ENCODE results near the gene MFAP4.

Gene MFAP4

DNA sequence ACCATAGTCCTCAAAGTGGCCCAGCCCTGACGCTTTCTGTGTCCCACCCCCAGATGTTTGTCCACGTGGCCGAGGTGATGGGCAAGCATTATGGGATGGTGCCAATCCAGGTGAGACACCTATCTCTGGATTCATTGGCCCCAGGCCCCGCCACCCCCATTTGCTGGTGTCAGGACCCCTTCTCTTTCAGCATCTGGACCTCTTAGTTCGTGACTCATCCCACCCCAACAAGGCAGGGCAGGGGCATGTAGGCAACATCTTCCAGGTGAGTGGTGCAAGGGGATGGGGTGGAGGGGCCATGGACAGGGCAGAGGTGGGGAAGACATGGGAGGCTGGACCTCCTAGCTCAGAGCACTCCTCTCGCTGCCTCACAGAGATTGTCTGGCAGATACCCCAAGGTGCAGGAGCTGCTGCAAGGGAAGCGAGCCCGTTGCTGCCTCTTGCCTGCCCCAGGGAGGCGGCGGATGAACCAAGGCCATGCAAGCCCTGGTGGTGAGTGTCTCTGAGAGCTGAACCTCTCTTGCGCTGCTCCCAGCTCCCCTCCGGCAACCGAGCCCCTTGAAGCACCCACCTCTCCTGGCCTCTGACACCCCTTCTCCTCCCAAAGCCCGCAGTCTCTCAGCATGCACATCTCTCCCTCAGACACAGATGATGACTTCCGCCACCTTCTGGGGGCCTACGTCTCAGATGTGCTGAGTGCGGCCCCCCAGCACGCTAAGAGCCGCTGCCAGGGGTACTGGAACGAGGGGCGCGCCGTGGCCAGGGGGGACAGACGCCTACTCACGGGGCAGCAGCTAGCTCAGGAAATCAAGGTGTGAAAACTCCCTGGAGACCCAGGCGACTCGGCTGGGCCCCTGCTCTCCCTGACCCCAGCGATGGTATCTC is 27.6 kb upstream of the MFAP4 start:
- Histone ChIP-seq H3K79me1 (replicated peaks; ENCODE audit: low read length, poor library complexity, severe bottlenecking) (no peaks in the 10 kb centered on the region), H3K23ac (ENCODE audit: low read length in 2 of 2) (no peak overlapping the region), H2BK5ac (ENCODE audit: low read depth, low read length, poor library complexity, severe bottlenecking) (no peak overlapping the region), H3K27ac (ENCODE audit: low read length, poor library complexity, severe bottlenecking) (no peak overlapping the region), H3K27me3 (ENCODE audit: control insufficient read depth in 1 of 2, insufficient read depth in 1 of 2, low read length in 2 of 2) (peaks cover 0 to 62% of the 10 kb centered on the region in 2 experiments), H2AFZ (ENCODE audit: low read depth, low read length) (no peak overlapping the region), H2BK120ac (ENCODE audit: low read depth, low read length) (no peak overlapping the region), H3K4ac (ENCODE audit: low read depth in 1 of 2, low read length in 2 of 2) (peak overlapping the region in 1 of 2 experiments; percentile 37), H4K8ac (ENCODE audit: low read length) (no peak overlapping the region), H3K9me3 (ENCODE audit: control insufficient read depth, low read length) (no peaks in the 10 kb centered on the region), H3K4me1 (ENCODE audit: control insufficient read depth, insufficient read depth, low read depth, low read length) (peaks cover 13% of the 10 kb centered on the region), H3K4me2 (ENCODE audit: low read length, poor library complexity, severe bottlenecking) (no peak overlapping the region), H3K9ac (ENCODE audit: low read length) (no peak overlapping the region), H3K4me3 (ENCODE audit: insufficient read depth in 1 of 2, low read depth in 1 of 2, low read length in 2 of 2) (no peak overlapping the region), H2AK5ac (ENCODE audit: low read length, severe bottlenecking) (no peak overlapping the region), H4K91ac (ENCODE audit: low read length) (no peak overlapping the region), H2BK12ac (ENCODE audit: low read length in 2 of 2) (no peak overlapping the region), H3K36me3 (ENCODE audit: control insufficient read depth in 1 of 2, insufficient read depth in 2 of 2, low read depth in 1 of 2, low read length in 2 of 2) (no peaks in the 10 kb centered on the region), H3K18ac (ENCODE audit: low read depth in 1 of 2, low read length in 2 of 2) (no peak overlapping the region), H3K14ac (ENCODE audit: low read length in 2 of 2) (peak overlapping the region in 1 of 2 experiments; percentile 14), H2BK15ac (ENCODE audit: low read depth, poor library complexity, severe bottlenecking) (no peak overlapping the region)
- DNase-seq = no peak
- WGBS = 84% methylated on average over 26 of the region's 28 CpGs

- Histone ChIP-seq H4K8ac (ENCODE audit: low read length) (no peak overlapping the region), H2BK120ac (ENCODE audit: low read depth, low read length) (no peak overlapping the region), H3K4ac (ENCODE audit: low read depth in 1 of 2, low read length in 2 of 2) (no peak overlapping the region), H2BK12ac (ENCODE audit: low read length in 2 of 2) (no peak overlapping the region), H3K9me3 (ENCODE audit: control insufficient read depth, low read length) (no peaks in the 10 kb centered on the region), H2AK5ac (ENCODE audit: low read length, severe bottlenecking) (no peak overlapping the region), H3K23ac (ENCODE audit: low read length in 2 of 2) (no peak overlapping the region), H3K79me1 (replicated peaks; ENCODE audit: low read length, poor library complexity, severe bottlenecking) (no peaks in the 10 kb centered on the region), H3K18ac (ENCODE audit: low read depth in 1 of 2, low read length in 2 of 2) (no peak overlapping the region), H2BK5ac (ENCODE audit: low read depth, low read length, poor library complexity, severe bottlenecking) (no peak overlapping the region), H3K4me1 (ENCODE audit: control insufficient read depth, insufficient read depth, low read depth, low read length) (peaks cover 17% of the 10 kb centered on the region), H3K14ac (ENCODE audit: low read length in 2 of 2) (no peak overlapping the region), H3K36me3 (ENCODE audit: control insufficient read depth in 1 of 2, insufficient read depth in 2 of 2, low read depth in 1 of 2, low read length in 2 of 2) (no peaks in the 10 kb centered on the region), H4K91ac (ENCODE audit: low read length) (peak overlapping the region; percentile 14), H3K27ac (ENCODE audit: low read length, poor library complexity, severe bottlenecking) (no peak overlapping the region), H3K4me3 (ENCODE audit: insufficient read depth in 1 of 2, low read depth in 1 of 2, low read length in 2 of 2) (no peak overlapping the region), H3K4me2 (ENCODE audit: low read length, poor library complexity, severe bottlenecking) (no peak overlapping the region), H2BK15ac (ENCODE audit: low read depth, poor library complexity, severe bottlenecking) (no peak overlapping the region), H3K27me3 (ENCODE audit: control insufficient read depth in 1 of 2, insufficient read depth in 1 of 2, low read length in 2 of 2) (peaks cover 0 to 60% of the 10 kb centered on the region in 2 experiments), H2AFZ (ENCODE audit: low read depth, low read length) (no peak overlapping the region), H3K9ac (ENCODE audit: low read length) (no peak overlapping the region)
- 81% methylated on average over 5 of the region's 5 CpGs for WGBS
- no peak for DNase-seq
These were observed 26.8 kb upstream of the MFAP4 start for GRCh38 chr17:19413761-19414160.

DNA sequence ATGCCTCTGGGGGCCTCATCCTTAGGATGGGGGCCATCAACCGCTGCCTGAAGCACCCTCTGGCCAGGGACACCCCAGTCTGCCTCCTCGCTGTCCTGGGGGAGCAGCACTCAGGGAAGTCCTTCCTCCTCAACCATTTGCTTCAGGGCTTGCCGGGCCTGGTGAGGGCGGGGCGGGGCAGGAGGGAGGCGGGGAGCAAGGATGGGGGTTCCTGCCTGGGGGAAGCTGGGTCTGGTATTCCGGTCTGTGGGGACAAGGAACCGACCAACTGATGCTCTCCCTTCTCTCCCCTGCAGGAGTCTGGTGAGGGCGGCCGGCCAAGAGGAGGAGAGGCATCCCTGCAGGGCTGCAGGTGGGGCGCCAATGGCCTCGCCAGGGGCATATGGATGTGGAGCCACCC is 26.0 kb upstream of the MFAP4 start:
- no peak overlapping the region for H3K9ac ChIP-seq (ENCODE audit: low read length)
- 87% methylated on average over 9 of the region's 12 CpGs for WGBS
- H2BK15ac ChIP-seq (ENCODE audit: low read depth, poor library complexity, severe bottlenecking) = no peak overlapping the region
- no peak overlapping the region for H4K8ac ChIP-seq (ENCODE audit: low read length)
- H2BK12ac ChIP-seq (ENCODE audit: low read length in 2 of 2) = peak overlapping the region in 1 of 2 experiments; percentile 21
- no peak overlapping the region for H2BK120ac ChIP-seq (ENCODE audit: low read depth, low read length)
- no peak overlapping the region for H3K14ac ChIP-seq (ENCODE audit: low read length in 2 of 2)
- peaks cover 17% of the 10 kb centered on the region for H3K4me1 ChIP-seq (ENCODE audit: control insufficient read depth, insufficient read depth, low read depth, low read length)
- DNase-seq = no peak
- no peak overlapping the region for H2AK5ac ChIP-seq (ENCODE audit: low read length, severe bottlenecking)
- H3K4me2 ChIP-seq (ENCODE audit: low read length, poor library complexity, severe bottlenecking) = no peak overlapping the region
- H3K79me1 ChIP-seq (replicated peaks; ENCODE audit: low read length, poor library complexity, severe bottlenecking) = no peaks in the 10 kb centered on the region
- no peak overlapping the region for H2BK5ac ChIP-seq (ENCODE audit: low read depth, low read length, poor library complexity, severe bottlenecking)
- H2AFZ ChIP-seq (ENCODE audit: low read depth, low read length) = no peak overlapping the region
- H3K4me3 ChIP-seq (ENCODE audit: insufficient read depth in 1 of 2, low read depth in 1 of 2, low read length in 2 of 2) = no peak overlapping the region
- no peak overlapping the region for H4K91ac ChIP-seq (ENCODE audit: low read length)
- no peaks in the 10 kb centered on the region for H3K9me3 ChIP-seq (ENCODE audit: control insufficient read depth, low read length)
- H3K4ac ChIP-seq (ENCODE audit: low read depth in 1 of 2, low read length in 2 of 2) = no peak overlapping the region
- no peak overlapping the region for H3K18ac ChIP-seq (ENCODE audit: low read depth in 1 of 2, low read length in 2 of 2)
- H3K27me3 ChIP-seq (ENCODE audit: control insufficient read depth in 1 of 2, insufficient read depth in 1 of 2, low read length in 2 of 2) = peaks cover 0 to 52% of the 10 kb centered on the region in 2 experiments
- H3K27ac ChIP-seq (ENCODE audit: low read length, poor library complexity, severe bottlenecking) = no peak overlapping the region
- H3K36me3 ChIP-seq (ENCODE audit: control insufficient read depth in 1 of 2, insufficient read depth in 2 of 2, low read depth in 1 of 2, low read length in 2 of 2) = no peaks in the 10 kb centered on the region
- no peak overlapping the region for H3K23ac ChIP-seq (ENCODE audit: low read length in 2 of 2)

GRCh38 chr17:19412510-19412909 is 25.5 kb upstream of the MFAP4 start:
- Histone ChIP-seq H3K23ac (ENCODE audit: low read length in 2 of 2) (no peak overlapping the region), H3K4ac (ENCODE audit: low read depth in 1 of 2, low read length in 2 of 2) (no peak overlapping the region), H4K91ac (ENCODE audit: low read length) (no peak overlapping the region), H3K14ac (ENCODE audit: low read length in 2 of 2) (no peak overlapping the region), H3K27me3 (ENCODE audit: control insufficient read depth in 1 of 2, insufficient read depth in 1 of 2, low read length in 2 of 2) (peaks cover 0 to 47% of the 10 kb centered on the region in 2 experiments), H3K27ac (ENCODE audit: low read length, poor library complexity, severe bottlenecking) (no peak overlapping the region), H2BK120ac (ENCODE audit: low read depth, low read length) (no peak overlapping the region), H2BK5ac (ENCODE audit: low read depth, low read length, poor library complexity, severe bottlenecking) (no peak overlapping the region), H4K8ac (ENCODE audit: low read length) (no peak overlapping the region), H3K9ac (ENCODE audit: low read length) (no peak overlapping the region), H2BK12ac (ENCODE audit: low read length in 2 of 2) (no peak overlapping the region), H2AFZ (ENCODE audit: low read depth, low read length) (no peak overlapping the region), H2AK5ac (ENCODE audit: low read length, severe bottlenecking) (no peak overlapping the region), H3K79me1 (replicated peaks; ENCODE audit: low read length, poor library complexity, severe bottlenecking) (no peaks in the 10 kb centered on the region), H2BK15ac (ENCODE audit: low read depth, poor library complexity, severe bottlenecking) (no peak overlapping the region), H3K9me3 (ENCODE audit: control insufficient read depth, low read length) (no peaks in the 10 kb centered on the region), H3K18ac (ENCODE audit: low read depth in 1 of 2, low read length in 2 of 2) (no peak overlapping the region), H3K4me1 (ENCODE audit: control insufficient read depth, insufficient read depth, low read depth, low read length) (peaks cover 17% of the 10 kb centered on the region), H3K4me3 (ENCODE audit: insufficient read depth in 1 of 2, low read depth in 1 of 2, low read length in 2 of 2) (no peak overlapping the region), H3K4me2 (ENCODE audit: low read length, poor library complexity, severe bottlenecking) (no peak overlapping the region), H3K36me3 (ENCODE audit: control insufficient read depth in 1 of 2, insufficient read depth in 2 of 2, low read depth in 1 of 2, low read length in 2 of 2) (no peaks in the 10 kb centered on the region)
- no peak for DNase-seq
- WGBS = 91% methylated on average over 16 of the region's 16 CpGs

Data from mesenchymal stem cell (in vitro differentiated cells and primary cell).